ENCODE results near the gene PHC1.
"Not testable (repeated sequence)": the region's sequence is repeated elsewhere in the genome, so short reads cannot be mapped to it uniquely, and the experiment has no call there.

The PHC1 gene

DNA sequence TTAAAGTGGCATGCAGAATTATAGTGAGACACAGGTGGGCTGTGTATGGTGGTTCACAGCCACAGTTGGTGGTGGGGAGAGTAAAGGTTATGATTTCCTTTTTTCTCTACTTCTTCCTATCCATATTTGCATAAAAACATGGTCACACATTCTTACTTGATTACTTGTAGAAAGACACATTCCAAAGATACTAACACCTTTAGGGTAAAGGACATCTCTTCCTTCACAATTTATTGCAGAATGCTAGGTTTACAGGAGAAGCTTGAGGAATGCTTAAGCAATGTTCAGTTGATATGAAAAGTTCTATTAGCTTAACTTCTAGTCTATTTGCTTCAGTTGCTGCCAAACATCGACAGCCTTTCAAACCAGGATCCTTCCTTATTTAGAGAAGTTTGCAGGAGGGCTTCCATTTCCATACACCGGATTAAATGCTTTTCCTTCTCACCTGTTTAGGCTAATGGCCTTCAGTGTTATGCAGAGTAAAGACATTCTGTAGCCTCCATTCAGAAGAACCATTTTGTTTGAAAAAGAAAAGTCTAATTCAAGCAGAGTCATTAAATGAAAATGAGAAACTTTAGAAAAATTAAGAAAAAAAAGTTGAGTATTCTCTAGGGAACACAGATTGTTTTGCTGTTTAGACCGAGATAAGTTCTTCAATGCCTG, 2.6 kb upstream of the PHC1 start:
- no peak for DNase-seq

DNA sequence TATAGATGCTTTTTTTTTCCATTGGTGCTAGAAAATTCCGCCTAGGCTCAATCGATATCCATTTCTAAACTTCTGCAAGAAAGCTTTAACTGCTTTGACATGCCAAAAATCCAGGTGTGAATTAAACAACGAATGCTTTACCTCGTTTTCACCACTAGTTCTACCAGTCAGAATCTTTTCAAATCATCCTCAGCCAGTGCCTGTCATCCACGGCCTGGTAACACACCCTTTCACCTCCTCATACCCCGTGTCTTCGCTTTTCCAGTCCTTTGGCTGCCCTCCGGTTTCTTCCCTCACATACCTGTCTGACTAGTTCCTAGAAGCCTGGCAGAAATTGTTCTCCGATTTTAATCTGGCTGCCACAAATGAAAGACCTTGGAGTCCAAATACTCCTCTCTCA, 1.4 kb upstream of the PHC1 start:
- DNase-seq = no peak

GRCh38 chr12:8913702-8914032, 642 bp upstream of the PHC1 start:
- DNase-seq = no peak

DNA sequence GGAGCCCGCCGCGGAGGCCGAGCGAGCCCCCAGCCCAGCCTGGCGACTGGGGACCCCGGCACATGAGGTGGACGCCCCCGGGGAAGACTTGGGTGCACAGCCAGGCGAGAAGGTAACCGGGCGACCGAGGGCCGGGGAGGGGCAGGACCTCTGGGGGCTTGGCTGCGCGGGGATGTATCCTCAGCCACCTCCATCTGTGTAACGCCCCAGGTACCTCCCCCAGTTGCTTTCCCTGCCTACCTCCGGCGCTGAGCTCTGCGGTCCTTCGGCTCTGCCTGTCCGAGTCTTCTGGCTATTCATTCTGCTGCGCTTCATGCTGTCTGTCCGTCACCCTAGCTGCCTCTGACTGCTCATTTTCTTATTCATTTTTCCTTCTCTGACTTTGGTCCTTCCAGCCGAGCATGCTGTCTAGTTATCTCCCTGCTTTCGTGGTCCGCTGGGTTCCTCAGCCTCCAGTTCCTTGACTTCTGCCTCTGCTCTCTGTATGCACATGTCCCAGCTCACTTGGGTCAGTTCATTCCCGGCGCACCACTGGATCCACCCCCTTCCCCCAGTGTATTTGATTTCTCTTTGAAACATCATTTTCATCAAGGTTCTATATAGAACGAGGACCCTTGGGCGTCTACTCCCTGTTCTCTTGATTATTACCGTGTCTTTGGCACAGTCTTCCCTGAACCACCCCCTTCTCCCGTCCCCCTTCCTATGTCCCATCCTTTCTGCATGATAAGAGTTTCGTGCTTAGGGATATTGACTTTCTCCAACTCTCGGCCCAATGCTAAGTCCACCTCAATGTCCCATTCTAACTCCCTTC, 612 bp downstream of the PHC1 start:
- peak; percentile 39 to 42 for DNase-seq

- no peak for DNase-seq
These were observed 1.8 kb downstream of the PHC1 start for GRCh38 chr12:8916154-8916553.

- DNase-seq = no peak
These were observed 2.7 kb downstream of the PHC1 start for GRCh38 chr12:8917031-8917430.

- DNase-seq = no peak
These were observed 3.4 kb downstream of the PHC1 start for GRCh38 chr12:8917751-8918150.

GRCh38 chr12:8919643-8920042, 5.3 kb downstream of the PHC1 start:
- DNase-seq = not testable (repeated sequence)

DNA sequence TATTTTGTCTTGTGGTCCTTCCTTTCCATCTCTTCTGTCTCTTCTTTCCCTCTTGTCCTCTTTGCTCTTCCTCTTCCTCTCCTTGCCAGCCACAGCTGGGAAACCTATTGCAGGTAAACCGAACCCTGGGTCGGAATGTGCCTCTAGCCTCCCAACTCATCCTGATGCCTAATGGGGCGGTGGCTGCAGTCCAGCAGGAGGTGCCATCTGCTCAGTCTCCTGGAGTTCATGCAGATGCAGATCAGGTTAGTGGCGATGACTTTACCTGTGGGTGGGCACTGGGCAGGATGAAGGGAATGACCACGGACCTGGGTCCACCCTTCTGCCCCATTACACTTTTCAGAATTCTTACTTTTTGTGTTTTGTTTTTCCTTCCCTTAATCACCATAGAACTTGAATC, 8.2 kb downstream of the PHC1 start:
- DNase-seq = no peak

GRCh38 chr12:8930655-8931323, 16.5 kb downstream of the PHC1 start:
- DNase-seq = not testable (repeated sequence)

GRCh38 chr12:8932464-8932863, 18.2 kb downstream of the PHC1 start:
- not testable (repeated sequence) for DNase-seq

- not testable (repeated sequence) for DNase-seq
These were observed 19.8 kb downstream of the PHC1 start for GRCh38 chr12:8934080-8934479.

GRCh38 chr12:8936735-8937134, 22.4 kb downstream of the PHC1 start:
- DNase-seq = no peak

GRCh38 chr12:8937842-8938442, 23.6 kb downstream of the PHC1 start:
- not testable (repeated sequence) for DNase-seq

DNA sequence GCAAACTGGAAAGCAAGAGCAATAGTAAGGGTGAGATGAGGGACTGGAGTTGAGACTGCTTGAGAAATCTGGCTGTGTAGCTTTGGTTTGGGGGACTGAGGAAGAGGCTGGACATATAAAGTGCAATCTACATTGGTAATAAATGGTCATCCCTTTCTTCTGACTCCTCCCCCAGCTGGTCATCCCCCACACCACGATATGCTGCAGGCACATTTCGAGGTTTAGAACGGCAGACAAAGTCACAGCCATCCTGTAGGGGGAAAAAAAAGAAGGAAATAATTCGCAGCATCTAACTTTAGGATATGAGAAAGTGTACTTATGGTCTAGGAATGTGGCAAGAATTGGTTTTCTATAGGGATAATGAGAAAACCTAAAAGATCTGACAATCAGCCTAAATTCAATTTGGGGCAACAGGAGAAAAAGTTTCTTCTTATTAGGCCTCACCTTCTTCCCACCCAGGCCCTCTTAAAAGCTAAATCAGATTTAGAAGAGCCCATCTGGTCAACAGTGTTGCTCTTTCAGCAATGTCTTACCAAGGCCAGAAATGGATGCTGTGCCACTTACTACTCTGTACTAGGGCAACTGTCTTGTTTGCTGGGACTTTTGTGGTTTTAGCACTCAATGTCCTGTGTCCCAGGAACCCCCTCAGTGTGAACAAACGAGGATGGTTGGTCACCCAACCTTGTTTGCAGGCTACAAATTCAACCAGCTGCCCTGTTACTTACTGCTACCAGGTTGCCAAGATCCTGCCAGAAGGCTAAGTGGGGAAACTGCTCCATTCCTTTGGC, 27.6 kb downstream of the PHC1 start:
- DNase-seq = no peak

- DNase-seq = no peak
These were observed 29.4 kb downstream of the PHC1 start for GRCh38 chr12:8943565-8944186.

DNA sequence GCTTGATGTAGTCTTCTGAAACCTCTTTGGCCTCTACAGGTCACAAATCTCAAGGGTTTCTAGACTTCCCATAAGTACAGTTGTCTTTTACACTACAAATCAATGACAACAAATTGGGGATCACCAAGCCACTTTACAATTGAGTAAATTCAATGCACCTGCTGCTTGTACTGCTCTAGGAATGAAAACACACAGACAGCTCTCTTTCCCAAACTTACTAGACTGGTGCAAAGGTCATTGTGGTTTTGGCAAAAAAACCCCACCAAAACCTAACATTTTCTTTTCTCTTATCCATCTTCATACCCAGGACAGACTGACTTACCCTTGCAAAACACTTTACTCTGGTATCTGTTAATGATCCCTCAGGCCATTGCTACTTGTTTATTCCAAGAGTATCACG, 32.4 kb downstream of the PHC1 start:
- no peak for DNase-seq

GRCh38 chr12:8947737-8948136, 33.4 kb downstream of the PHC1 start:
- no peak for DNase-seq

GRCh38 chr12:8948701-8949341, 34.5 kb downstream of the PHC1 start:
- DNase-seq = no peak

DNA sequence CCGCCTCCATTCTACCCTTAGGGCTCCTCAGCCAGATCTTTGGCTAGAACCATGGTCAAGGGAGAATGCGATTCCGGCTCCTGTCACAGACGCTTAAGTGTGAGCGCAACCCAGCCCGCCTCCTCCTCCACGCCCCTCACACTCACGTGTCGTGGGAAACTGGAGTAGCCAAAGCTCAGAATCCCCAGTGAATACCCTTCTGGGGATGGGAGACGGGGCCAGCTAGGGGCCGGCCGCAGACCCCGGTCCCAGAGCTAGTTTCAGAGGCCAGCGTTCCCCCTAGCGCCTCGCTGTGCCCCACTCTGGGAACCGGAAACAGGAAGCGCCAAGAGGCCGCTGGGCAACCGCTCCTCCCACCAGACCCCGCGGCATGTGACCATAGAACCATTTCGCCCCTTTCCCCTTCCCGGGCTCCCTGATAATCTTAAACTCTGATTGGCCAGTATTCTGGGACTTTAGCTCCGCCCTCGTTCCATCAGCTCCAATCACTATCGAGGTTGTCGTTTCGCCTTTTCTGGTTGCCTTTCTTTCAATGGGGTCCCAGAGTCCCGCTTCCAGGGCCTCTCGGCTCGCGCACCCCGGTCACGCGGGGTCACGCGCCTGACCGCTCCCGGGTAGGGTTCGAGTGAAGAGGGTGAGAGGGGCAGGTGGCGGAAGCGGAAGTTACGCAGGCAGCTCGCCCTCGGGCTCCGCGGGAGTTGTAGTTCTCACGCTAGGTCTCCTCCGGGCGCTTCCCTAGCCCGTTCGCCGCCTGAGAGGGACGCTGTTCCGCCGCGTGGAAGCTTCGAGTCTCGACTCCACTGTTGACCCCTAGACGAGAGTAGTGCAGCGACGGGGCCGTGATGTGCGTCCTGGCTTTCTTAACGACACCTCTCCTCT, 35.3 kb downstream of the PHC1 start, which contains the start of gene M6PR:
Gene M6PR (minus strand): TSS at position 304 of the 879 bp plus-strand sequence. CDS start 3,241 bp downstream, outside the sequence.
- DNase-seq = peak; percentile 86 to 87

- DNase-seq = no peak
These were observed 35.9 kb downstream of the PHC1 start for GRCh38 chr12:8950221-8950527.

Measured in stimulated activated CD4-positive, alpha-beta T cell treated with anti-CD3 and anti-CD28 coated beads, Interleukin-2, amount 100 ng/mL, for 48 hours (primary cell).